ENCODE data around the gene TUBA4A. TPM values are rescaled to one million over a fixed set of nuclear protein-coding genes. Genes with fewer than 3 reads are reported as not detected.
A peak's percentile ranks its signal among the peaks of the same experiment; 100 is the strongest.

TUBA4A gene
- total RNA-seq, 1 donor from 2014 or later = not detected

DNA sequence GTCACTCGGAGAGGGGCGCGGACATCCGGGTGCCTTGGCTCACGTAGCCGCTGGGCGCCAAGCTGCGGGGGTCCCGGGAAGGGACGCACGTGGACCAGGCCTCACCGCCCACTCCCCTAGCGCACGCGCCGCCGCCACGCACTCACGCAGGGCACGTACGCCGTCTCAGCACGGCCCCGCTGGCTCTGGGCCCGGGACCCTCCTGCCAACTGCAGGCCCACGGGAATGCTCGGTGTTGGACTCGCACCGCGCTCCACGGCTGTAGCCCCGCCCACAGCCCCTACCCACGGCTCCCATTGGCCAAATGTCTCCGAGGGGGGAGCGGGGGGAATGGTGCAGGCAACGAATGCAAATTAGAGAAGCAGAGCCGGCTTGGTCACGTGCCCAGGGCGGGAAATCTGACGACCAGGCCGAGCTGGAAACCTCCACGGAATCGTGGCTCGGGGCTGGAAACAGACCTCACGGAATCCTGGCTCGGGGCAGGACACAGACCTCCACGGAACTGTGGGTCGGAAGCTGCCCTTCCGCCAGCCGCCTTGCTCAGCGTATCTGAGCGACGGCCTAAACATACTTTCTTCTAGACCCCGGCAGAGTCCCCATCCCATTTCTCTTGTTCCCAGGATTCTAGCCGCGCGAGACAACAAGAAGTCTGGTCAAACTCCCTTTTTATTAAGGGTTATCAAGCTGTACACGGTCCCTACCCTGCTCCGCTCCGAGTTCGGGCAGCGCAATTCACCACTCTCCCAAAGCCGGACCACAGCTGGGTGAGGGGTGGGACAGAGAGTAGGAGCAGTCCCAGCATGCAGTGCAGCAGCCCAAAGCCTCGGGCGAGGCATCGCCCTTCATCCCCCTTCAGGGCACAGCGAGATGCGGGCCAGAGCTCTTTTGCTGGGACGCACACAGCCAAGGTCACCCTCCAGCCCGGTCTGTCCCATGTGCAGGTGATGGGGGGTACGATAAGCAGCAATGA is 34.7 kb downstream of the TUBA4A start, which contains the start of gene ABCB6:
Gene ABCB6, minus strand, starts transcription at position 227 of the 970 bp plus-strand sequence. CDS start 285 bp downstream, outside the sequence.
- H3K4me1 Mint-ChIP-seq = peaks cover 19% of the 10 kb centered on the region
- Histone ChIP-seq H4K20me1 (ENCODE audit: low read depth) (peaks cover 10% of the 10 kb centered on the region), H3K4me1 (peaks cover 4% of the 10 kb centered on the region), H3K79me2 (ENCODE audit: low read depth) (no peaks in the 10 kb centered on the region), H3K4me3 (peak within 1 kb of the TSS; percentile 47), H3K4me2 (peak within 1 kb of the TSS; percentile 79), H3K27ac (no peak within 1 kb of the TSS), H3K9me3 (ENCODE audit: low read depth) (no peaks in the 10 kb centered on the region), H3K9ac (no peak within 1 kb of the TSS), H3K36me3 (no peaks in the 10 kb centered on the region), H2AFZ (replicated peaks) (peak within 1 kb of the TSS; percentile 30), H3F3A (ENCODE audit: low read depth) (peaks cover 27% of the 10 kb centered on the region), H3K27me3 (no peaks in the 10 kb centered on the region)
- peak within 1 kb of the TSS; percentile 63 for H3K27ac Mint-ChIP-seq
- H3K36me3 Mint-ChIP-seq = peaks cover 22% of the 10 kb centered on the region
- H3K9me3 Mint-ChIP-seq = no peaks in the 10 kb centered on the region
- H3K4me3 Mint-ChIP-seq = peak within 1 kb of the TSS; percentile 90
- peaks cover 16% of the 10 kb centered on the region for H3K27me3 Mint-ChIP-seq (ENCODE audit: insufficient read depth, low read depth)
- peak; percentile 91 for DNase-seq (ENCODE audit: low spot score)
- TF ChIP-seq, protein P1, sequence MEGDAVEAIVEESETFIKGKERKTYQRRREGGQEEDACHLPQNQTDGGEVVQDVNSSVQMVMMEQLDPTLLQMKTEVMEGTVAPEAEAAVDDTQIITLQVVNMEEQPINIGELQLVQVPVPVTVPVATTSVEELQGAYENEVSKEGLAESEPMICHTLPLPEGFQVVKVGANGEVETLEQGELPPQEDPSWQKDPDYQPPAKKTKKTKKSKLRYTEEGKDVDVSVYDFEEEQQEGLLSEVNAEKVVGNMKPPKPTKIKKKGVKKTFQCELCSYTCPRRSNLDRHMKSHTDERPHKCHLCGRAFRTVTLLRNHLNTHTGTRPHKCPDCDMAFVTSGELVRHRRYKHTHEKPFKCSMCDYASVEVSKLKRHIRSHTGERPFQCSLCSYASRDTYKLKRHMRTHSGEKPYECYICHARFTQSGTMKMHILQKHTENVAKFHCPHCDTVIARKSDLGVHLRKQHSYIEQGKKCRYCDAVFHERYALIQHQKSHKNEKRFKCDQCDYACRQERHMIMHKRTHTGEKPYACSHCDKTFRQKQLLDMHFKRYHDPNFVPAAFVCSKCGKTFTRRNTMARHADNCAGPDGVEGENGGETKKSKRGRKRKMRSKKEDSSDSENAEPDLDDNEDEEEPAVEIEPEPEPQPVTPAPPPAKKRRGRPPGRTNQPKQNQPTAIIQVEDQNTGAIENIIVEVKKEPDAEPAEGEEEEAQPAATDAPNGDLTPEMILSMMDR (IDR thresholded peaks at IDR 0.05) = no peak
- no peak for TF ChIP-seq EZH2phosphoT487 (IDR thresholded peaks at IDR 0.05)
- TF ChIP-seq EZH2 (IDR thresholded peaks at IDR 0.05) = no peak

DNA sequence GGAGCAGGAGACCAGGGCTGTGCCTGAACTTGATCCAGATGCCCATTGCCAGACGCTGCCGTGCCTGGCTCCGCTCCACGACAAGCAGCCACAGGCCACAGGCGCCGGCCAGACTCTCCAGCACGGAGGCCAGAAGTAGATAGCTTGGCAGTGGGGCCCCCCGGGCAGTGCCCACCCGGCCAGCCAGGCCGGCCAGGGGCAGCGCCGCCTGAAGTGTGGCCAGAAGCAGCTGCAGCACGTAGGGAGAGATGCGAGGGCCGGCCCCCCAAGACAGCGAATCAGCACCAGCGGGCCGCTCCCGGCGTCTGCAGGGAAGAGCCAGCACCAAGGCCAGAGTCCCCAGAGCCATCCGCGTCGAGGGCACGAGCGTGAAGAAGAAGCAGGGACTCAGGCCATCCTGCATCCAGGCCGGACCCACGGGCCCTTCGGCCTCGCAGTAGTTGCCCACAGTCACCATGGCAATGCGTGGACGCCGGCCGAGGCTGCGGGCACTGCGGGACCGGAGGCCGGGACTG is 35.4 kb downstream of the TUBA4A start:
- DNase-seq (ENCODE audit: low spot score) = peak; percentile 86
- peak overlapping the region; percentile 90 for H3K4me3 Mint-ChIP-seq
- TF ChIP-seq, protein P1 (IDR thresholded peaks at IDR 0.05) = no peak
- no peak for TF ChIP-seq EZH2phosphoT487 (IDR thresholded peaks at IDR 0.05)
- TF ChIP-seq EZH2 (IDR thresholded peaks at IDR 0.05) = no peak
- Histone ChIP-seq H3K36me3 (no peaks in the 10 kb centered on the region), H3K4me1 (peaks cover 4% of the 10 kb centered on the region), H3K79me2 (ENCODE audit: low read depth) (no peaks in the 10 kb centered on the region), H3K4me3 (peak overlapping the region; percentile 47), H4K20me1 (ENCODE audit: low read depth) (peaks cover 10% of the 10 kb centered on the region), H3K9me3 (ENCODE audit: low read depth) (no peaks in the 10 kb centered on the region), H2AFZ (replicated peaks) (peak overlapping the region; percentile 30), H3K27me3 (no peaks in the 10 kb centered on the region), H3K27ac (no peak overlapping the region), H3F3A (ENCODE audit: low read depth) (peaks cover 27% of the 10 kb centered on the region), H3K9ac (no peak overlapping the region), H3K4me2 (peak overlapping the region; percentile 79)
- H3K4me1 Mint-ChIP-seq = peaks cover 19% of the 10 kb centered on the region
- H3K9me3 Mint-ChIP-seq = no peaks in the 10 kb centered on the region
- peaks cover 14% of the 10 kb centered on the region for H3K27me3 Mint-ChIP-seq (ENCODE audit: insufficient read depth, low read depth)
- peaks cover 21% of the 10 kb centered on the region for H3K36me3 Mint-ChIP-seq
- no peak overlapping the region for H3K27ac Mint-ChIP-seq

DNA sequence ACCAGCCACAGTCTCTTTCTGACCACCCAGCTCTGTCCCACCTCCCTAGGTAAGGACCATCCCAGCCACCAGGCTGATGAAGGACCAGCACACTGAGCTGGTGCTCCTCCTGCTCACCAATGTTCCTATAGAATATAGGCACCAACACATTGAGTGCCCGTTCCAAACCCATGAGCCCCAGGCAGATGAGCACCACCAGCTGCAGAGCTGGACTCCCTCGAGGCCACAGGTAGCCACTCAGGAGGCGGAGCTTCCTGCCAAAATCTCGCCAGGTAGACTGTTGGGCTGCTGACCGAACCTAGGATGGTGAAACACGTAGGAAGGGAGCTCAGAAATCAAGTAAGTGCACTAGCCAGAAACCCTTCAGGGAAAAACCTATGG is 37.2 kb downstream of the TUBA4A start:
- no peaks in the 10 kb centered on the region for H3K27me3 ChIP-seq

More for the DNA sequence above, 37.2 kb downstream of the TUBA4A start:
- H3K4me3 ChIP-seq = no peak overlapping the region
- H3K4me2 ChIP-seq = no peak overlapping the region
- H3K79me2 ChIP-seq (ENCODE audit: low read depth) = no peaks in the 10 kb centered on the region
- no peak overlapping the region for H3K27ac Mint-ChIP-seq
- no peak overlapping the region for H3K9ac ChIP-seq
- DNase-seq (ENCODE audit: low spot score) = no peak
- H3K36me3 ChIP-seq = no peaks in the 10 kb centered on the region
- peaks cover 19% of the 10 kb centered on the region for H3K4me1 Mint-ChIP-seq
- peak overlapping the region; percentile 75 for H3K4me3 Mint-ChIP-seq
- H3K27ac ChIP-seq = no peak overlapping the region
- H3K36me3 Mint-ChIP-seq = peaks cover 20% of the 10 kb centered on the region
- H3K4me1 ChIP-seq = peaks cover 4% of the 10 kb centered on the region
- peaks cover 27% of the 10 kb centered on the region for H3F3A ChIP-seq (ENCODE audit: low read depth)
- peaks cover 10% of the 10 kb centered on the region for H4K20me1 ChIP-seq (ENCODE audit: low read depth)
- H3K27me3 Mint-ChIP-seq (ENCODE audit: insufficient read depth, low read depth) = peaks cover 16% of the 10 kb centered on the region
- no peaks in the 10 kb centered on the region for H3K9me3 ChIP-seq (ENCODE audit: low read depth)
- H2AFZ ChIP-seq (replicated peaks) = no peak overlapping the region
- no peak for TF ChIP-seq EZH2phosphoT487 (IDR thresholded peaks at IDR 0.05)
- no peak for TF ChIP-seq EZH2 (IDR thresholded peaks at IDR 0.05)
- TF ChIP-seq, protein P1 (IDR thresholded peaks at IDR 0.05) = no peak
- H3K9me3 Mint-ChIP-seq = no peaks in the 10 kb centered on the region
